GM12801 (cell line): ENCODE data around the gene FBP1.

ENCODE experiments used
- CTCF ChIP-seq: IDR thresholded peaks from one replicate; pipeline ENCODE4 v1.5.1; 2011; ENCODE audit warnings: control low read depth; ENCODE audit not compliant: insufficient read length; ENCODE audit errors: extremely low read depth

The FBP1 gene

GRCh38 chr9:94639061-94639998, at the start of gene FBP1:
TSS of gene FBP1 (minus strand) at chr9:94639518. CDS start at chr9:94639310, 208 bp downstream.
- TF ChIP-seq CTCF: no peak

GRCh38 chr9:94687451-94687850, 48.1 kb upstream of the FBP1 start:
- no peak for TF ChIP-seq CTCF

GRCh38 chr9:94685359-94685758, 46.0 kb upstream of the FBP1 start:
- TF ChIP-seq CTCF: no peak

- TF ChIP-seq CTCF: no peak
These were observed 42.2 kb upstream of the FBP1 start for GRCh38 chr9:94681508-94681907.

- TF ChIP-seq CTCF: no peak
These were observed 41.3 kb upstream of the FBP1 start for GRCh38 chr9:94680621-94681020.

- no peak for TF ChIP-seq CTCF
These were observed 40.7 kb upstream of the FBP1 start for GRCh38 chr9:94680020-94680419.

GRCh38 chr9:94679587-94679986, 40.3 kb upstream of the FBP1 start:
- TF ChIP-seq CTCF: no peak
